Urinary bladder (tissue), 4 donors: Measurements from ENCODE around the gene SYNGR2. TPM values are rescaled to one million over a fixed set of nuclear protein-coding genes. Genes with fewer than 3 reads are reported as not detected.
A peak's percentile ranks its signal among the peaks of the same experiment; 100 is the strongest.
"Not testable (repeated sequence)": the region's sequence is repeated elsewhere in the genome, so short reads cannot be mapped to it uniquely, and the experiment has no call there.

Experiments
- DNase-seq: peaks from one replicate; pipeline ENCODE4 v3.0.0-alpha.2; 2015; ENCODE audit errors: extremely low spot score
- H3K27ac ChIP-seq: one replicate; pipeline ENCODE4 v1.5.1; 2013; ENCODE audit warnings: low read depth, mild to moderate bottlenecking, moderate library complexity
- H3K36me3 ChIP-seq: one replicate; pipeline ENCODE4 v1.6.1; 2013; ENCODE audit warnings: mild to moderate bottlenecking, moderate library complexity; ENCODE audit not compliant: insufficient read depth
- H3K4me1 ChIP-seq: one replicate; pipeline ENCODE4 v1.6.1; 2013; ENCODE audit warnings: mild to moderate bottlenecking, moderate library complexity; ENCODE audit not compliant: insufficient read depth
- H3K4me3 ChIP-seq: one replicate; pipeline ENCODE4 v1.5.1; 2013; ENCODE audit warnings: low read depth, low read length
- WGBS: extraction: QIAGEN DNeasy Blood & Tissue Kit; methylation state at CpG from one replicate; pipeline ENCODE4 v1.1.7; 2013; 5-methylcytosine and 5-hydroxymethylcytosine counted together
- polyA plus RNA-seq: library from polyadenylated mRNA; stranded (reverse); fragments of 200-250 nt; gene quantifications from one replicate; pipeline ENCODE4 v1.2.3, GENCODE V29; 2013
- total RNA-seq: library from RNA; depleted of rRNA; stranded (reverse); fragments of >200 nt; gene quantifications from one replicate; pipeline ENCODE4 v1.2.3, GENCODE V29; 2014
- donor health status: healthy with polysubstance abuse.
- donor health status: healthy.

SYNGR2 gene
- total and polyA plus RNA-seq, 2 donors: 15.0 to 79.7 TPM

- no peaks in the 10 kb centered on the region for H3K4me1 ChIP-seq
- 89% methylated on average over 16 of the region's 16 CpGs for WGBS
- no peak for DNase-seq
- no peaks in the 10 kb centered on the region for H3K36me3 ChIP-seq
- H3K27ac ChIP-seq: no peak overlapping the region
- H3K4me3 ChIP-seq: no peak overlapping the region
These were observed 3.4 kb upstream of the SYNGR2 start for GRCh38 chr17:78164748-78165607.

- DNase-seq: no peak
- H3K27ac ChIP-seq: no peak overlapping the region
- H3K4me1 ChIP-seq: no peaks in the 10 kb centered on the region
- no peak overlapping the region for H3K4me3 ChIP-seq
- no peaks in the 10 kb centered on the region for H3K36me3 ChIP-seq
- WGBS: 67% methylated on average over 6 of the region's 6 CpGs
These were observed 2.0 kb upstream of the SYNGR2 start for GRCh38 chr17:78166416-78166815.

GRCh38 chr17:78168903-78169793 is 767 bp downstream of the SYNGR2 start:
- H3K4me1 ChIP-seq: no peaks in the 10 kb centered on the region

GRCh38 chr17:78170692-78171590 is 2.6 kb downstream of the SYNGR2 start:
- no peak overlapping the region for H3K4me3 ChIP-seq
- no peak overlapping the region for H3K27ac ChIP-seq
- 92% methylated on average over 31 of the region's 31 CpGs for WGBS
- no peak for DNase-seq
- H3K4me1 ChIP-seq: no peaks in the 10 kb centered on the region
- no peaks in the 10 kb centered on the region for H3K36me3 ChIP-seq

More at GRCh38 chr17:78168903-78169793, 767 bp downstream of the SYNGR2 start:
- H3K27ac ChIP-seq: peak overlapping the region; percentile 64
- peak overlapping the region; percentile 80 for H3K4me3 ChIP-seq
- 9% methylated on average over 38 of the region's 38 CpGs for WGBS
- no peaks in the 10 kb centered on the region for H3K36me3 ChIP-seq
- DNase-seq: no peak

GRCh38 chr17:78171591-78172248 is 3.3 kb downstream of the SYNGR2 start:
- H3K27ac ChIP-seq: peak overlapping the region; percentile 34
- H3K36me3 ChIP-seq, DNase-seq, H3K4me3 ChIP-seq, H3K4me1 ChIP-seq: not testable (repeated sequence)
- 86% methylated on average over 19 of the region's 19 CpGs for WGBS

GRCh38 chr17:78172249-78173051 is 4.1 kb downstream of the SYNGR2 start:
- peak overlapping the region; percentile 60 for H3K27ac ChIP-seq
- H3K4me3 ChIP-seq: no peak overlapping the region
- DNase-seq: no peak
- H3K36me3 ChIP-seq: no peaks in the 10 kb centered on the region
- no peaks in the 10 kb centered on the region for H3K4me1 ChIP-seq
- 33% methylated on average over 19 of the region's 19 CpGs for WGBS

GRCh38 chr17:78173097-78173715 is 4.8 kb downstream of the SYNGR2 start:
- 34% methylated on average over 11 of the region's 11 CpGs for WGBS
- no peaks in the 10 kb centered on the region for H3K4me1 ChIP-seq
- no peak overlapping the region for H3K4me3 ChIP-seq

GRCh38 chr17:78174346-78174869 is 6.0 kb downstream of the SYNGR2 start:
- 44% methylated on average over 15 of the region's 15 CpGs for WGBS
- H3K27ac ChIP-seq: peak overlapping the region; percentile 81
- H3K4me1 ChIP-seq: no peaks in the 10 kb centered on the region
- no peak for DNase-seq
- H3K36me3 ChIP-seq: no peaks in the 10 kb centered on the region
- no peak overlapping the region for H3K4me3 ChIP-seq

More at GRCh38 chr17:78173097-78173715, 4.8 kb downstream of the SYNGR2 start:
- H3K36me3 ChIP-seq: no peaks in the 10 kb centered on the region
- H3K27ac ChIP-seq: peak overlapping the region; percentile 60
- DNase-seq: no peak

GRCh38 chr17:78174870-78175642 is 6.7 kb downstream of the SYNGR2 start:
- no peak for DNase-seq
- 83% methylated on average over 28 of the region's 28 CpGs for WGBS
- Histone ChIP-seq H3K27ac (peak overlapping the region; percentile 81), H3K4me1 (no peaks in the 10 kb centered on the region), H3K4me3 (no peak overlapping the region), H3K36me3 (no peaks in the 10 kb centered on the region)

GRCh38 chr17:78175643-78175981 is 7.2 kb downstream of the SYNGR2 start:
- Histone ChIP-seq H3K36me3 (no peaks in the 10 kb centered on the region), H3K4me3 (no peak overlapping the region), H3K4me1 (no peaks in the 10 kb centered on the region), H3K27ac (no peak overlapping the region)
- DNase-seq: no peak
- 86% methylated on average over 14 of the region's 14 CpGs for WGBS

GRCh38 chr17:78176548-78177025 is 8.2 kb downstream of the SYNGR2 start:
- DNase-seq: no peak
- 28% methylated on average over 14 of the region's 14 CpGs for WGBS
- Histone ChIP-seq H3K36me3 (no peaks in the 10 kb centered on the region), H3K27ac (no peak overlapping the region), H3K4me3 (no peak overlapping the region), H3K4me1 (no peaks in the 10 kb centered on the region)
